T-helper 22 cell (primary cell): ENCODE data around the gene ZNF729.
"Not testable (repeated sequence)": the region's sequence is repeated elsewhere in the genome, so short reads cannot be mapped to it uniquely, and the experiment has no call there.

Experiments
- DNase-seq: peaks from one replicate; pipeline ENCODE4 v3.0.0-alpha.2; 2020; ENCODE audit warnings: low read depth

The ZNF729 gene

GRCh38 chr19:22286151-22286810, at the start of gene ZNF729:
Gene ZNF729 (plus strand): TSS chr19:22286441. CDS start chr19:22286526, 85 bp downstream.
- DNase-seq: no peak

GRCh38 chr19:22256856-22257255, 29.4 kb upstream of the ZNF729 start:
- no peak for DNase-seq

- DNase-seq: no peak
Observed at GRCh38 chr19:22257381-22257780, 28.9 kb upstream of the ZNF729 start.

- DNase-seq: no peak
Observed at GRCh38 chr19:22257916-22258315, 28.3 kb upstream of the ZNF729 start.

GRCh38 chr19:22260499-22260898, 25.7 kb upstream of the ZNF729 start:
- DNase-seq: no peak

- DNase-seq: no peak
Observed at GRCh38 chr19:22261596-22261995, 24.6 kb upstream of the ZNF729 start.

- DNase-seq: no peak
Observed at GRCh38 chr19:22263121-22263520, 23.1 kb upstream of the ZNF729 start.

- DNase-seq: not testable (repeated sequence)
Observed at GRCh38 chr19:22321554-22321953, 35.3 kb downstream of the ZNF729 start.

GRCh38 chr19:22326219-22326618, 40.0 kb downstream of the ZNF729 start:
- DNase-seq: no peak

- no peak for DNase-seq
Observed at GRCh38 chr19:22327321-22327720, 41.1 kb downstream of the ZNF729 start.

- no peak for DNase-seq
Observed at GRCh38 chr19:22331521-22331920, 45.3 kb downstream of the ZNF729 start.

GRCh38 chr19:22332924-22333323, 46.7 kb downstream of the ZNF729 start:
- no peak for DNase-seq

GRCh38 chr19:22335716-22336115, 49.5 kb downstream of the ZNF729 start:
- no peak for DNase-seq

- DNase-seq: no peak
Observed at GRCh38 chr19:22354665-22355064, 68.4 kb downstream of the ZNF729 start.
